Thoracic aorta (tissue), 2 donors: ENCODE data around the gene ATP6V0D1. TPM values are rescaled to one million over a fixed set of nuclear protein-coding genes. Genes with fewer than 3 reads are reported as not detected.

Experiments used
- ATAC-seq: fragments of 150-250 bp; one replicate; pipeline ENCODE4 v1.8.0; 2017; ENCODE audit warnings: low read depth; ENCODE audit not compliant: insufficient number of reproducible peaks, low FRiP score
- DNase-seq: peaks from one replicate; pipeline ENCODE4 v3.0.0-alpha.2; 2020; ENCODE audit warnings: low spot score
- H3K27ac ChIP-seq, 2 donors: fragments of 200-600 bp; sonication (generic); 1 replicate in 1 of 2; 2 replicates in 1 of 2; pipeline ENCODE4 v1.5.1; 2016; ENCODE audit warnings: mild to moderate bottlenecking in 2 of 2, moderate library complexity in 2 of 2
- H3K27me3 ChIP-seq: fragments of 200-600 bp; sonication (generic); replicated peaks from 2 replicates; pipeline ENCODE4 v1.6.0; 2016; ENCODE audit warnings: mild to moderate bottlenecking; ENCODE audit not compliant: insufficient read depth
- H3K36me3 ChIP-seq: fragments of 200-600 bp; sonication (generic); one replicate; pipeline ENCODE4 v1.5.1; 2016
- H3K4me1 ChIP-seq, 2 donors: fragments of 200-600 bp; sonication (generic); 1 replicate in 1 of 2; 2 replicates in 1 of 2; pipeline versions ENCODE4 v1.5.1 to v1.6.0; 2016; ENCODE audit warnings: low read depth in 2 of 2, mild to moderate bottlenecking in 1 of 2; ENCODE audit not compliant: control insufficient read depth in 1 of 2
- H3K4me3 ChIP-seq: fragments of 200-600 bp; sonication (generic); 2 replicates; pipeline ENCODE4 v1.5.1; 2016; ENCODE audit warnings: mild to moderate bottlenecking
- H3K9me3 ChIP-seq: fragments of 200-600 bp; sonication (generic); 2 replicates; pipeline ENCODE4 v1.5.1; 2016
- CTCF ChIP-seq: fragments of 200-600 bp; sonication (generic); IDR thresholded peaks from one replicate; pipeline ENCODE4 v1.5.1; 2019; ENCODE audit warnings: antibody characterized with exemption
- total RNA-seq, 2 donors: library from RNA; depleted of rRNA; stranded (reverse); fragments of >200 nt; gene quantifications; one replicate each; pipeline versions ENCODE4 v1.1.0 to v1.2.3, GENCODE V29; 2016

The ATP6V0D1 gene
- total RNA-seq, 2 donors from 2014 or later = 68.6 to 72.7 TPM

DNA sequence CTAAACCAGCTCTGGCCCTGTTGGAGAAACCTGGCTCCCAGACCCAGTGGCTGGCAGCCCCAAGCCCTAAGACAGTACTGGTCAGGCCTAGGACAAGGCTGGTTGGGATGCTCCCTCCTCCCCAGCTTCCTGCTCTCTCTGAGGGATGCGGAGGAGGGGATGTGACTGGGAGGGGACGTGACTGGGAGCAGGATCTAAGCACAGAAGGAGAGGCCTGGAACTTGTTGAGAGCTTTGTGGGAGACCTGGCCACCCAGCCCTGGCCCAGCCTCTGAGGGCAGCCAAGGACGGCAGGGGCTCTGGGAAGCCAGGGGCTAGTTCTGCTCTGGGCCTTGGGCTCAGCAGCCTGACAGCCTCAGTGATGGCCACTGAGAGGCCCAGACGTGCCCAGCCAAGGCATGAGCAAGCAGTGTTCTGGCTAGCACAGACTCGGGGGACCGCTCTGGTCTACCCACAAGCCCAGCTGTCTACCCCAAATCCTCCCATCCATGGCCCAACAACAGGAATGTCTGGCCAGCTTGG, 22.8 kb downstream of the ATP6V0D1 start:
- Histone ChIP-seq H3K27ac (peak overlapping the region; percentile 40 to 77), H3K4me3 (no peak overlapping the region), H3K36me3 (peaks cover 3% of the 10 kb centered on the region), H3K9me3 (no peaks in the 10 kb centered on the region), H3K27me3 (no peaks in the 10 kb centered on the region), H3K4me1 (peaks cover 32 to 64% of the 10 kb centered on the region in 2 donors)
- DNase-seq (no peak), ATAC-seq (no peak)
- no peak for TF ChIP-seq CTCF

DNA sequence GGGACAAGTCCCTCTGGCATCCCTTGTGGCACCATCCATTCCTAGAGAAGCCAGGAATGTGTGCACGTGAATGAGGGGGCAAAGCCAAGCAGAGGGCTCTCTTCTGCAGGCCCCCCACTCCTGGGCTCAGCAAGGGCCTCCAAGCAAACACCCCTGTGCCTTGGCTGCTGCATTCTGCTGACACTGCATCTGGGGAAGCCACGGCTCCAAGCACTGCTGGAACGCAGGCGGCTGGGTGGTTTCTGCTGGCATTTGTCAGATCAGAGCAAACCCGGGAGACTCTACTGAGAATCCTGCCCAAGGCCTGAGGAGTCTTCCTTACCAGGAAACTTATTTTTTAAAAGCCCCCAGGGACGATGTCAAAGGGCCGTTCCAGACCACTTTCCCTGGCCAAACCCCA, 23.3 kb downstream of the ATP6V0D1 start:
- Histone ChIP-seq H3K27me3 (no peaks in the 10 kb centered on the region), H3K4me1 (peaks cover 32 to 64% of the 10 kb centered on the region in 2 donors), H3K27ac (peak overlapping the region; percentile 18 to 77), H3K36me3 (peaks cover 9% of the 10 kb centered on the region), H3K9me3 (no peaks in the 10 kb centered on the region), H3K4me3 (no peak overlapping the region)
- no peak for TF ChIP-seq CTCF
- DNase-seq = no peak
- ATAC-seq = no peak

DNA sequence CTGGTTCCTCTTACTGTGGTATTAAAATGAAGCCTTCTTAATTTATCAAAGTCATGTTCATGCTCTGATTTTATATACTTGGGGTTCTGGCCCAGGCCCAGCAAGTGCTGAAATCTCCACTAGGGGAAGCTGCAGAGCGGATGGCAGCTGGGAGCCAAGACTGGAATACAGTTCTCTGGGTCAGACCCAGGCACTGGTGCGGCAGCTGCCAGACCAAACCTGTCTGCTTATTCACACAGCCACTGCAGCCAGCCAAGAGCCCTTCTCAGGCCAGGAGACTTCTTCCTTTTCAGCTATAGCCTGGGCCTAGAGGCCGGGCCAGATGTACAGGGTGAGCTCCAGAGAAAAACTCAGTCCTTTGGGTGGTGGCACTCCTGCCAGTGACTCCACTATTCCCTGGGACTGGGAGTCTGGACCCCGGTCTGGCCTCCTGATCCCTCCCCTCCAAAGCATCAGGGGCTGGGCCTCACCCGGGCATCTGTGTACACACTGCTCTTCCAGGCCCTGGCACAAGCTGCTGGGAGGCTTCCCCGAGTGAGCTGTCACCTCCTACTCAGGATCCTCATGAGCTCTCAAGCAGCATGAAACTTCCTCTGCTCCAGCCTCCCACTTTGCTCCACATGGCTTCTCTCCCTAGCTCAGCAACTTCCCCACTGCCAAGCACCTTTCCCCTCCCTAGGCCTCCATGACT, 24.4 kb downstream of the ATP6V0D1 start:
- peak; percentile 52 for ATAC-seq
- TF ChIP-seq CTCF = peak; percentile 73
- DNase-seq = peak; percentile 41
- H3K4me3 ChIP-seq = no peak overlapping the region
- H3K4me1 ChIP-seq = peaks cover 32 to 58% of the 10 kb centered on the region in 2 donors
- H3K27ac ChIP-seq = peak overlapping the region; percentile 40
- peaks cover 15% of the 10 kb centered on the region for H3K36me3 ChIP-seq
- no peaks in the 10 kb centered on the region for H3K9me3 ChIP-seq
- H3K27me3 ChIP-seq = no peaks in the 10 kb centered on the region

- Histone ChIP-seq H3K36me3 (peaks cover 17% of the 10 kb centered on the region), H3K4me1 (peaks cover 28 to 61% of the 10 kb centered on the region in 2 donors), H3K27ac (no peak overlapping the region), H3K9me3 (no peaks in the 10 kb centered on the region), H3K27me3 (no peaks in the 10 kb centered on the region), H3K4me3 (no peak overlapping the region)
- ATAC-seq (no peak), DNase-seq (no peak)
- TF ChIP-seq CTCF = no peak
These were observed 26.1 kb downstream of the ATP6V0D1 start for GRCh38 chr16:67454852-67455251.

GRCh38 chr16:67454104-67454503, 26.9 kb downstream of the ATP6V0D1 start:
- peaks cover 17% of the 10 kb centered on the region for H3K36me3 ChIP-seq
- DNase-seq = no peak
- H3K27me3 ChIP-seq = no peaks in the 10 kb centered on the region
- no peak overlapping the region for H3K4me3 ChIP-seq
- TF ChIP-seq CTCF = no peak
- peaks cover 21 to 61% of the 10 kb centered on the region in 2 donors for H3K4me1 ChIP-seq
- H3K27ac ChIP-seq = no peak overlapping the region
- H3K9me3 ChIP-seq = no peaks in the 10 kb centered on the region
- ATAC-seq = no peak
